HepG2 (cell line): ENCODE data around the gene DRAP1. TPM values are rescaled to one million over a fixed set of nuclear protein-coding genes. Genes with fewer than 3 reads are reported as not detected.
A peak's percentile ranks its signal among the peaks of the same experiment; 100 is the strongest.

ENCODE experiments used
- ATAC-seq: fragments of 200-7000 bp; cut with Tn5 transposase; 3 replicates; pipeline ENCODE4 v1.9.1; 2020; ENCODE audit warnings: mild to moderate bottlenecking, moderate library complexity
- BruUV-seq: library from RNA; stranded (reverse); fragments of 400-500 nt; replicated peaks from 2 replicates; lab custom pipeline; 2021; lab: Mats Ljungman, UMichigan
- CTCF ChIA-PET: fragments of 300-600 bp; formaldehyde crosslinking; extraction: SDS; loops from one replicate; lab custom pipeline; 2021; ENCODE audit warnings: low total read pairs, inconsistent platforms, low intra/inter-chr PET ratio; lab: Yijun Ruan, JAX
- POLR2A ChIA-PET: fragments of 350-600 bp; sonication (Branson Sonifier 250); formaldehyde crosslinking; loops from one replicate; lab custom pipeline; 2020; ENCODE audit warnings: antibody characterized with exemption, inconsistent platforms; lab: Yijun Ruan, JAX
- DNase-seq: peaks from one replicate; pipeline ENCODE4 v3.0.0-alpha.2; 2015; ENCODE audit warnings: low spot score
- FAIRE-seq: peaks from 3 replicates; lab custom pipeline; 2011; peaks lifted over from hg19 to GRCh38; lab: Jason Lieb, UNC
- H2AFZ ChIP-seq: one replicate; pipeline ENCODE4 v1.6.1; 2011; ENCODE audit warnings: low read length, inconsistent platforms
- H3K27ac ChIP-seq: fragments of 300-600 bp; 3 replicates; pipeline ENCODE4 v1.8.0; 2011; ENCODE audit warnings: mixed run types, mild to moderate bottlenecking, mixed read lengths, low read length, inconsistent platforms; ENCODE audit not compliant: insufficient read depth; ENCODE audit errors: extremely low read length
- H3K27me3 ChIP-seq, 2 experiments: fragments of 200-600 bp in 1 of 2; 2 replicates in 1 of 2; 3 replicates in 1 of 2; pipeline versions ENCODE4 v1.6.0 to v1.8.0; 2011; ENCODE audit warnings: low read length in 2 of 2, mild to moderate bottlenecking in 2 of 2, moderate library complexity in 2 of 2, inconsistent platforms in 1 of 2; ENCODE audit not compliant: insufficient read depth in 2 of 2, control insufficient read depth in 1 of 2
- H3K36me3 ChIP-seq, 2 experiments: fragments of 200-600 bp in 1 of 2; replicated peaks in 1 of 2; 2 replicates in 1 of 2; 3 replicates in 1 of 2; pipeline versions ENCODE4 v1.5.1 to v1.8.0; 2011; ENCODE audit warnings: low read length in 2 of 2, inconsistent platforms in 1 of 2; ENCODE audit not compliant: insufficient read depth in 2 of 2, control insufficient read depth in 1 of 2
- H3K4me1 ChIP-seq: 2 replicates; pipeline ENCODE4 v1.5.1; 2012; ENCODE audit warnings: low read length, inconsistent platforms; ENCODE audit not compliant: insufficient read depth
- H3K4me2 ChIP-seq: 2 replicates; pipeline ENCODE4 v1.6.0; 2011; ENCODE audit warnings: low read depth, low read length, inconsistent platforms
- H3K4me3 ChIP-seq, 3 experiments: fragments of 200-600 bp in 1 of 3; sonication (generic), shearing (Covaris generic) in 1 of 3; replicated peaks in 1 of 3; 2 replicates each; pipeline ENCODE4 v1.5.1; 2011 to 2016; ENCODE audit warnings: low read length in 3 of 3, inconsistent platforms in 2 of 3, low read depth in 2 of 3, mild to moderate bottlenecking in 2 of 3, control low read depth in 1 of 3, mixed read lengths in 1 of 3; ENCODE audit not compliant: insufficient read depth in 1 of 3
- H3K79me2 ChIP-seq: one replicate; pipeline ENCODE4 v1.6.1; 2011; ENCODE audit warnings: low read length, inconsistent platforms; ENCODE audit not compliant: insufficient read depth
- H3K9ac ChIP-seq: 2 replicates; pipeline ENCODE4 v1.6.0; 2011; ENCODE audit warnings: mild to moderate bottlenecking, low read depth, low read length, inconsistent platforms; ENCODE audit not compliant: insufficient read depth
- H3K9me3 ChIP-seq: 2 replicates; pipeline ENCODE4 v1.5.1; 2012; ENCODE audit warnings: mild to moderate bottlenecking, low read length
- H4K20me1 ChIP-seq: 2 replicates; pipeline ENCODE4 v1.6.0; 2011; ENCODE audit warnings: inconsistent platforms, mild to moderate bottlenecking, low read length, moderate library complexity; ENCODE audit not compliant: insufficient read depth
- FOSL2 ChIP-seq: sonication (generic); formaldehyde crosslinking; IDR thresholded peaks from 2 replicates; pipeline ENCODE4 v1.4.0; 2020; ENCODE audit warnings: missing genetic modification reagents
- HIVEP1 ChIP-seq: sonication (generic); formaldehyde crosslinking; IDR thresholded peaks from 2 replicates; pipeline ENCODE4 v1.4.0; 2020; ENCODE audit warnings: mild to moderate bottlenecking, missing genetic modification reagents
- ZFAT ChIP-seq: sonication (generic); formaldehyde crosslinking; conservative IDR thresholded peaks from 2 replicates; pipeline ENCODE4 v1.8.1; 2023; ENCODE audit warnings: missing genetic modification reagents, inconsistent platforms
- ZNF383 ChIP-seq: sonication (generic); formaldehyde crosslinking; IDR thresholded peaks from 2 replicates; pipeline ENCODE4 v1.4.0; 2020; ENCODE audit warnings: missing genetic modification reagents, mild to moderate bottlenecking, borderline replicate concordance
- ZNF607 ChIP-seq: sonication (generic); formaldehyde crosslinking; IDR thresholded peaks from 2 replicates; pipeline ENCODE4 v1.5.1; 2020; ENCODE audit warnings: missing genetic modification reagents, mild to moderate bottlenecking, borderline replicate concordance
- WGBS: methylation state at CpG from one replicate; pipeline ENCODE4 v1.1.6; 2017; ENCODE audit warnings: low lambda C conversion rate; 5-methylcytosine and 5-hydroxymethylcytosine counted together
- in situ Hi-C: cut with HindIII; loops from 2 replicates; pipeline ENCODE4 v1.10.0; 2017; ENCODE audit warnings: low pct_unique_long_range_greater_than_20kb; ENCODE audit not compliant: extremely low pct_ligation_motif_present
- intact Hi-C: fragments of 100-400 bp; cut with micrococcal nuclease; formaldehyde crosslinking; loops from one replicate; pipeline ENCODE4 v1.10.0; 2022; ENCODE audit not compliant: unreplicated experiment
- polyA plus RNA-seq, 8 experiments: library from polyadenylated mRNA; depleted of rRNA in 3 of 8; stranded (reverse) in 7 of 8; unstranded in 1 of 8; fragments of >200 nt; fragmentation: Illumina TruSeq in 4 of 8; extraction: Trizol in 4 of 8; gene quantifications; 2 replicates each; pipeline versions ENCODE4 v1.2.1 to v1.2.3, GENCODE V29; 2011 to 2016; ENCODE audit warnings: low read depth in 4 of 8, missing spikeins in 1 of 8, mixed read lengths in 1 of 8; ENCODE audit not compliant: insufficient read depth in 1 of 8
- total RNA-seq, 5 experiments: library from RNA; depleted of rRNA; stranded (reverse); fragments of >200 nt; fragmentation: Illumina TruSeq; extraction: Trizol; gene quantifications; 2 replicates each; pipeline ENCODE4 v1.2.3, GENCODE V29; 2016; ENCODE audit warnings: low read depth in 1 of 5
- TF ChIP-seq, protein P1 (sequence below): IDR thresholded peaks from 2 replicates; pipeline ENCODE4 v1.6.1; 2012; ENCODE audit warnings: inconsistent platforms
- TF ChIP-seq, protein P2 (sequence below): sonication (generic); formaldehyde crosslinking; IDR thresholded peaks from 2 replicates; pipeline ENCODE4 v1.4.0; 2020; ENCODE audit warnings: mild to moderate bottlenecking, missing genetic modification reagents, borderline replicate concordance
- TF ChIP-seq, protein P3 (sequence below): sonication (generic); formaldehyde crosslinking; IDR thresholded peaks from 2 replicates; pipeline ENCODE4 v1.4.0; 2020; ENCODE audit warnings: missing genetic modification reagents, mild to moderate bottlenecking, borderline replicate concordance
- TF ChIP-seq, protein P4 (sequence below): IDR thresholded peaks from 2 replicates; pipeline ENCODE4 v1.6.1; 2016; ENCODE audit warnings: missing biosample characterization, missing genetic modification reagents, low read depth

The DRAP1 gene
- total and polyA plus RNA-seq, 2 of the 13 experiments (the other 11 are each of a cell fraction or from before 2014, with no cell fraction given), result 46.8 to 52.3 TPM

- Histone ChIP-seq H3K27me3 (no peaks in the 10 kb centered on the region; a peak in 1 of 5 replicates), H3K36me3 (peaks cover 1 to 8% of the 10 kb centered on the region in 2 experiments; a peak in 2 of 5 replicates), H4K20me1 (no peaks in the 10 kb centered on the region), H3K9ac (peak within 1 kb of the TSS; percentile 90), H3K4me2 (peak within 1 kb of the TSS; percentile 99), H3K9me3 (no peaks in the 10 kb centered on the region), H3K79me2 (peaks cover 8% of the 10 kb centered on the region), H2AFZ (no peak within 1 kb of the TSS), H3K4me1 (peaks cover 68% of the 10 kb centered on the region), H3K4me3 (peak within 1 kb of the TSS; percentile 77 to 91 (median 87)), H3K27ac (peak within 1 kb of the TSS; percentile 77)
- intact Hi-C loops (loop anchor here (2.0 kb wide), 1 partner anchor 28 kb away; the partner anchor contains the start of genes C11orf68 and DRAP1), in situ Hi-C loops (no loop called here)
- no TSS peak for BruUV-seq
- ChIA-PET POLR2A (interaction anchor here (0.6 to 7.6 kb wide), 34 partner anchors 10 to 557 kb away, joined by 3 to 95 read pairs (median 4); partner anchors contain the start of genes BANF1, C11orf68, CFL1 and DPF2), CTCF (interaction anchor here (6.9 kb wide), 1 partner anchor 99 kb away, joined by 63 read pairs; no protein-coding TSS in a partner anchor)
- peak; percentile 66 for FAIRE-seq
- 0% methylated on average over 3 of the region's 94 CpGs for WGBS
- peak; percentile 84 for DNase-seq
- peak; percentile 67 for ATAC-seq
- TF ChIP-seq ZNF607 (CRISPR knock-in tag) (peak; percentile 83), ZFAT (no peak), ZNF383 (CRISPR knock-in tag) (peak; percentile 71; the same call in 1 of the 2 replicates), FOSL2 (no peak), HIVEP1 (0 out of 2 replicates have a peak, but pooled peaks have one; percentile 7)
- TF ChIP-seq, protein P1, sequence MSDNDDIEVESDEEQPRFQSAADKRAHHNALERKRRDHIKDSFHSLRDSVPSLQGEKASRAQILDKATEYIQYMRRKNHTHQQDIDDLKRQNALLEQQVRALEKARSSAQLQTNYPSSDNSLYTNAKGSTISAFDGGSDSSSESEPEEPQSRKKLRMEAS, result peak; percentile 99
- TF ChIP-seq, protein P2, sequence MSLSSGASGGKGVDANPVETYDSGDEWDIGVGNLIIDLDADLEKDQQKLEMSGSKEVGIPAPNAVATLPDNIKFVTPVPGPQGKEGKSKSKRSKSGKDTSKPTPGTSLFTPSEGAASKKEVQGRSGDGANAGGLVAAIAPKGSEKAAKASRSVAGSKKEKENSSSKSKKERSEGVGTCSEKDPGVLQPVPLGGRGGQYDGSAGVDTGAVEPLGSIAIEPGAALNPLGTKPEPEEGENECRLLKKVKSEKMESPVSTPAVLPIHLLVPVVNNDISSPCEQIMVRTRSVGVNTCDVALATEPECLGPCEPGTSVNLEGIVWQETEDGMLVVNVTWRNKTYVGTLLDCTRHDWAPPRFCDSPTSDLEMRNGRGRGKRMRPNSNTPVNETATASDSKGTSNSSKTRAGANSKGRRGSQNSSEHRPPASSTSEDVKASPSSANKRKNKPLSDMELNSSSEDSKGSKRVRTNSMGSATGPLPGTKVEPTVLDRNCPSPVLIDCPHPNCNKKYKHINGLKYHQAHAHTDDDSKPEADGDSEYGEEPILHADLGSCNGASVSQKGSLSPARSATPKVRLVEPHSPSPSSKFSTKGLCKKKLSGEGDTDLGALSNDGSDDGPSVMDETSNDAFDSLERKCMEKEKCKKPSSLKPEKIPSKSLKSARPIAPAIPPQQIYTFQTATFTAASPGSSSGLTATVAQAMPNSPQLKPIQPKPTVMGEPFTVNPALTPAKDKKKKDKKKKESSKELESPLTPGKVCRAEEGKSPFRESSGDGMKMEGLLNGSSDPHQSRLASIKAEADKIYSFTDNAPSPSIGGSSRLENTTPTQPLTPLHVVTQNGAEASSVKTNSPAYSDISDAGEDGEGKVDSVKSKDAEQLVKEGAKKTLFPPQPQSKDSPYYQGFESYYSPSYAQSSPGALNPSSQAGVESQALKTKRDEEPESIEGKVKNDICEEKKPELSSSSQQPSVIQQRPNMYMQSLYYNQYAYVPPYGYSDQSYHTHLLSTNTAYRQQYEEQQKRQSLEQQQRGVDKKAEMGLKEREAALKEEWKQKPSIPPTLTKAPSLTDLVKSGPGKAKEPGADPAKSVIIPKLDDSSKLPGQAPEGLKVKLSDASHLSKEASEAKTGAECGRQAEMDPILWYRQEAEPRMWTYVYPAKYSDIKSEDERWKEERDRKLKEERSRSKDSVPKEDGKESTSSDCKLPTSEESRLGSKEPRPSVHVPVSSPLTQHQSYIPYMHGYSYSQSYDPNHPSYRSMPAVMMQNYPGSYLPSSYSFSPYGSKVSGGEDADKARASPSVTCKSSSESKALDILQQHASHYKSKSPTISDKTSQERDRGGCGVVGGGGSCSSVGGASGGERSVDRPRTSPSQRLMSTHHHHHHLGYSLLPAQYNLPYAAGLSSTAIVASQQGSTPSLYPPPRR (CRISPR knock-in tag), result no peak
- TF ChIP-seq, protein P3, sequence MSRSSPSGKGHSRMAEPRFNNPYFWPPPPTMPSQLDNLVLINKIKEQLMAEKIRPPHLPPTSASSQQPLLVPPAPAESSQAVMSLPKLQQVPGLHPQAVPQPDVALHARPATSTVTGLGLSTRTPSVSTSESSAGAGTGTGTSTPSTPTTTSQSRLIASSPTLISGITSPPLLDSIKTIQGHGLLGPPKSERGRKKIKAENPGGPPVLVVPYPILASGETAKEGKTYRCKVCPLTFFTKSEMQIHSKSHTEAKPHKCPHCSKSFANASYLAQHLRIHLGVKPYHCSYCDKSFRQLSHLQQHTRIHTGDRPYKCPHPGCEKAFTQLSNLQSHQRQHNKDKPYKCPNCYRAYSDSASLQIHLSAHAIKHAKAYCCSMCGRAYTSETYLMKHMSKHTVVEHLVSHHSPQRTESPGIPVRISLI (CRISPR knock-in tag), result no peak
- TF ChIP-seq, protein P4, sequence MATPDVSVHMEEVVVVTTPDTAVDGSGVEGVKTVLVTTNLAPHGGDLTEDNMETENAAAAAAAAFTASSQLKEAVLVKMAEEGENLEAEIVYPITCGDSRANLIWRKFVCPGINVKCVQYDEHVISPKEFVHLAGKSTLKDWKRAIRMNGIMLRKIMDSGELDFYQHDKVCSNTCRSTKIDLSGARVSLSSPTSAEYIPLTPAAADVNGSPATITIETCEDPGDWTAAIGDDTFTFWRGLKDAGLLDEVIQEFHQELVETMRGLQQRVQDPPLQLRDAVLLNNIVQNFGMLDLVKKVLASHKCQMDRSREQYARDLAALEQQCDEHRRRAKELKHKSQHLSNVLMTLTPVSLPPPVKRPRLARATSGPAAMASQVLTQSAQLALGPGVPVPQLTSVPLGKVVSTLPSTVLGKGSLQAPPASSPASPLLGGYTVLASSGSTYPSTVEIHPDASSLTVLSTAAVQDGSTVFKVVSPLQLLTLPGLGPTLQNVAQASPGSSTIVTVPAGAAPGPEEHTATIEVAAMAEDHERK (CRISPR knock-in tag), result no peak
Measured at GRCh38 chr11:65890324-65891218, 28.7 kb upstream of the DRAP1 start, which contains the start of gene CCDC85B. Gene CCDC85B (plus strand): TSS chr11:65890673. CDS start chr11:65890784, 111 bp downstream.
